Neural crest cell (in vitro differentiated cells): Measurements from ENCODE around the gene TFF3. TPM values are rescaled to one million over a fixed set of nuclear protein-coding genes. Genes with fewer than 3 reads are reported as not detected.

ENCODE experiments used
- DNase-seq: peaks from one replicate; pipeline ENCODE4 v3.0.0; 2021; ENCODE audit warnings: low read depth, mixed read lengths, low spot score
- H3K27ac Mint-ChIP-seq: one replicate; pipeline ENCODE4 v1.8.0; 2021; ENCODE audit warnings: mild to moderate bottlenecking, mixed read lengths; ENCODE audit not compliant: unreplicated experiment
- H3K27me3 Mint-ChIP-seq: 2 replicates; pipeline ENCODE4 v1.8.0; 2021; ENCODE audit warnings: low read depth, mild to moderate bottlenecking, mixed read lengths
- H3K36me3 Mint-ChIP-seq: 2 replicates; pipeline ENCODE4 v1.8.0; 2021; ENCODE audit warnings: low read depth, mild to moderate bottlenecking, mixed read lengths
- H3K4me1 Mint-ChIP-seq: 2 replicates; pipeline ENCODE4 v1.8.0; 2021; ENCODE audit warnings: mixed read lengths
- H3K4me3 Mint-ChIP-seq: one replicate; pipeline ENCODE4 v1.8.0; 2021; ENCODE audit warnings: mild to moderate bottlenecking, mixed read lengths
- H3K9me3 Mint-ChIP-seq: 2 replicates; pipeline ENCODE4 v1.8.0; 2021; ENCODE audit warnings: mixed read lengths
- total RNA-seq: library from RNA; stranded (reverse); gene quantifications from 2 replicates; pipeline ENCODE4 v1.2.1, GENCODE V29; 2021
- TF ChIP-seq, protein P1 (sequence below): fragments of 200-600 bp; sonication (generic); conservative IDR thresholded peaks from 2 replicates; pipeline ENCODE4 v1.5.0; 2021; ENCODE audit warnings: antibody characterized with exemption, mild to moderate bottlenecking

TFF3 gene
- total RNA-seq, 1 donor from 2014 or later = not detected

DNA sequence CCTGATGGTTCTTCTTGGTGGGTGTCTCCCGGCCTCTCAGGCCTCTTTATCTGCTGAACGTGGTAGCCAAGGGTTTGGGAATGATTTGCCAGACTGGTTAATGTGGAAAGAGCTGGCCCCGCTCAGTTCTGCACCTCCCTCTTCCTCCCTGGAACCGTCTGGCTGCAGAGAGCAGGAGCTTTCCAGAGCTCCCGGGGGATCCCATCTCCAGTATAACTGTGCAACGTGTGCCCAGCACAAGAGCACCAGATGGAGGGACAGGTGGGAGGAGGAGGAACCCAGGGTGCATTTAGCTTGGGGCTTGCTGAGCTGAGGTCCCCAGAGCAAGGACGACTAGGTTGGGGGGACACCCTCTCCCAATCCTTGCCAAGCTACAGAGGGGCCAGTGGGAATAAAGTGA lies 46.1 kb upstream of the TFF3 start:
- no peaks in the 10 kb centered on the region for H3K4me1 Mint-ChIP-seq
- TF ChIP-seq, protein P1, sequence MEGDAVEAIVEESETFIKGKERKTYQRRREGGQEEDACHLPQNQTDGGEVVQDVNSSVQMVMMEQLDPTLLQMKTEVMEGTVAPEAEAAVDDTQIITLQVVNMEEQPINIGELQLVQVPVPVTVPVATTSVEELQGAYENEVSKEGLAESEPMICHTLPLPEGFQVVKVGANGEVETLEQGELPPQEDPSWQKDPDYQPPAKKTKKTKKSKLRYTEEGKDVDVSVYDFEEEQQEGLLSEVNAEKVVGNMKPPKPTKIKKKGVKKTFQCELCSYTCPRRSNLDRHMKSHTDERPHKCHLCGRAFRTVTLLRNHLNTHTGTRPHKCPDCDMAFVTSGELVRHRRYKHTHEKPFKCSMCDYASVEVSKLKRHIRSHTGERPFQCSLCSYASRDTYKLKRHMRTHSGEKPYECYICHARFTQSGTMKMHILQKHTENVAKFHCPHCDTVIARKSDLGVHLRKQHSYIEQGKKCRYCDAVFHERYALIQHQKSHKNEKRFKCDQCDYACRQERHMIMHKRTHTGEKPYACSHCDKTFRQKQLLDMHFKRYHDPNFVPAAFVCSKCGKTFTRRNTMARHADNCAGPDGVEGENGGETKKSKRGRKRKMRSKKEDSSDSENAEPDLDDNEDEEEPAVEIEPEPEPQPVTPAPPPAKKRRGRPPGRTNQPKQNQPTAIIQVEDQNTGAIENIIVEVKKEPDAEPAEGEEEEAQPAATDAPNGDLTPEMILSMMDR = no peak
- no peaks in the 10 kb centered on the region for H3K36me3 Mint-ChIP-seq
- H3K9me3 Mint-ChIP-seq = peaks cover 7% of the 10 kb centered on the region
- peaks cover 2% of the 10 kb centered on the region for H3K27me3 Mint-ChIP-seq
- no peak for DNase-seq
- no peak overlapping the region for H3K27ac Mint-ChIP-seq
- no peak overlapping the region for H3K4me3 Mint-ChIP-seq

DNA sequence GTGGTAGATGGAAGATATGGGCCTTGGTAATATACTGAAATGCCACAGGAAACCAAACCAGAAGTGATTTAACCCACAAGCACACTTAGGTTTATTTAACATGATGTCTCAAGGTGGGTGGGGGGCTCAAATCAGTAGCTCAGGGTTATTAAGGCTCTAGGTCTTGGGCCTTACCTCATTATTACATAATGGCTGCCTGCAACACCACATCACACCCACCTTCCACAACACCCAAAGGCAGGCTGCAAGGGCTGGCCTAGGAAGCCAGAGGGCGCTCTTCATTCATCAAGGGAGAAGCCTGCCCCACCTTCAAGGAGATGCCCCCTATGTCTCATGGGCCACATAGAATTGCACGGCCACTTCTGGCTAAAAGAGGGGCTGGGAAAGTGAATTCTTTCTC lies 45.1 kb upstream of the TFF3 start:
- Mint-ChIP-seq H3K9me3 (peaks cover 10% of the 10 kb centered on the region), H3K27me3 (peaks cover 2% of the 10 kb centered on the region), H3K27ac (no peak overlapping the region), H3K4me1 (no peaks in the 10 kb centered on the region), H3K4me3 (no peak overlapping the region), H3K36me3 (no peaks in the 10 kb centered on the region)
- TF ChIP-seq, protein P1 = peak; percentile 16
- no peak for DNase-seq

DNA sequence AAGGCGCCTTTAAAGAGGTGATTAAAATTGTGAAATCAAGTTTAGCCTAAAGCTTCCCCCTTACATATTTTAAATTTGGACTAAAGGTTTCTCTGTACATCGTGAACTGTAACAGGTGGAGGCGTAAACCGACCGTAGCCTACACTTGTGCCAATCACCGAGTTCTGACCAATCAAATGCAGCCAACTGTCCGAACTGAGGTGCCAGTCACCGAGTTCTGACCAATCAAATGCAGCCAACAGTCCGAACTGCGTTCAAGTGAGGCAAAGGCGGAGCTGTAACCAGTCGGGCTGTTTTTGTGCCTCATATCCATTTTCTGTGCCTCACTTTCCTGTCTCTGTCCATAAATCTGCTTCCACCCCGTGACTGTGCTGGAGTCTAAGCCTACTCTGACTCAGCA lies 43.7 kb upstream of the TFF3 start:
- no peak for DNase-seq
- Mint-ChIP-seq H3K27me3 (peaks cover 2% of the 10 kb centered on the region), H3K4me3 (no peak overlapping the region), H3K27ac (no peak overlapping the region), H3K4me1 (no peaks in the 10 kb centered on the region), H3K9me3 (peaks cover 15% of the 10 kb centered on the region), H3K36me3 (no peaks in the 10 kb centered on the region)
- TF ChIP-seq, protein P1 = no peak

DNA sequence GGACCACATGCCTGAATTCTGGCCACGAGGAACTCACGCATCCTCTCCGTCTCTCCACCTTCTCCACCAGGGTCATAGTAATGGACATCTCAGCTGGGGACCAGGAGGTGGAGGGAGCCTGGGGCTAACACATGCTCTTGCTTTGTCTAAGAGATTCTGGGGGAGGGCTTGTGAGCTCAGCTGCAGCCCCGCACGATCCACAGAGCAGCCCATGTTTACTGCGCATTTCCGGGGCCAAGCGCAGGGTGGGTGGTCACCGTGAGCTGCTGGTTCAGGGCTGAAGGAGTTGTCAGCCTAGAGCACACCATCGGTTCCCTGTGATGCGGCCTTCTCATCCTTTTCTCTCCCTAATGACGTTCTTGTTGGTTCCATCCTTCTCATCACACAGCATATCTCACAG lies 43.1 kb upstream of the TFF3 start:
- Mint-ChIP-seq H3K4me1 (no peaks in the 10 kb centered on the region), H3K27ac (no peak overlapping the region), H3K27me3 (peaks cover 2% of the 10 kb centered on the region), H3K36me3 (no peaks in the 10 kb centered on the region), H3K4me3 (no peak overlapping the region), H3K9me3 (peaks cover 15% of the 10 kb centered on the region)
- no peak for DNase-seq
- TF ChIP-seq, protein P1 = no peak

DNA sequence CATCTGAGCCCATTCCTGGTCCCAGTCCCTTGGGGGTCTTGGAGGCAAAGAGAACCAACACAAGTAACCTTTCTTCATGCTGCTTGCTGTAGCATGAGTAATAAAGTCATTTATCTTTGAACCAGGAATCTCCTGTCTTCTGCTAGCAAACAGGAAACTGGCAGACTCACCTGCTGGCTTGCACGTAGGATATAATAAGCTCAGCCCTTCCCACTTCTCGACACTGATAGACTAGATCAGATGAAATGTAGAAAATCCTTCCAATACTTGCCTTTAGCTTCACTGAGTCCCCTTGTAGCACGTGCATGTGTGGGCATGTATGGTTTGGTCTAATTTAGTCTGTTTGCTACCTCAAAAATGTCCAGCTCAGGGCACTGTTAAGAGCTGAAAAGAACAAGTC lies 42.1 kb upstream of the TFF3 start:
- Mint-ChIP-seq H3K4me1 (no peaks in the 10 kb centered on the region), H3K27ac (no peak overlapping the region), H3K4me3 (no peak overlapping the region), H3K36me3 (no peaks in the 10 kb centered on the region), H3K9me3 (peaks cover 15% of the 10 kb centered on the region), H3K27me3 (peaks cover 2% of the 10 kb centered on the region)
- no peak for DNase-seq
- TF ChIP-seq, protein P1 = no peak

DNA sequence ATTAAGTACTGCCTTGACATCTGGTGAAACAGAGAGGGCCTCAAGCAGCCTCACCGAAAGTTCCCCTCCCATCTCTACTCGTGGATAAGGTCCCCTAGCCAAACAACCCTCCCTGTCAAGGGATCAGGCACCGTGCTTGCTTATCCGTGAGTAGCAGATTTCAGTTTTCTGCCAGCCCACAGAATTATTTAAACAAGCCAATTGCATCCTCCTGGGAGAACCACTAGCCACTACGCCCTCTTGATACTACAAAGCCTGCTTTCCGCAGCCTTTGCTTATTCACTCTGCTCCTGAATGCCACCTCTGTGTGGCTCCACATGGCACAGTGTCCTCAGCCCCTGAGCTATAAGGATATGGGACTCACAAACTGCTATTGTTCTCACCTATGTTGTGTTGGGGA lies 41.4 kb upstream of the TFF3 start:
- Mint-ChIP-seq H3K27ac (no peak overlapping the region), H3K4me3 (no peak overlapping the region), H3K36me3 (no peaks in the 10 kb centered on the region), H3K27me3 (peaks cover 2% of the 10 kb centered on the region), H3K4me1 (no peaks in the 10 kb centered on the region), H3K9me3 (peaks cover 15% of the 10 kb centered on the region)
- TF ChIP-seq, protein P1 = no peak
- DNase-seq = no peak
